ENCODE measurements around the gene CERS3. TPM values are rescaled to one million over a fixed set of nuclear protein-coding genes. Genes with fewer than 3 reads are reported as not detected.

Gene CERS3
- total RNA-seq, 1 experiment from 2014 or later: not detected

GRCh38 chr15:100560323-100560722 lies 31.6 kb upstream of the CERS3 start:
- intact Hi-C loops (cut with micrococcal nuclease; ENCODE audit: unreplicated experiment): no loop called here
- no peaks in the 10 kb centered on the region for H3K27me3 ChIP-seq (replicated peaks; ENCODE audit: insufficient read depth, low read depth, low read length, poor library complexity)
- no peaks in the 10 kb centered on the region for H3K9me3 ChIP-seq (ENCODE audit: low read depth, low read length, poor library complexity, severe bottlenecking)
- BruUV-seq (replicated peaks): no TSS peak
- no peaks in the 10 kb centered on the region for H3K36me3 ChIP-seq (ENCODE audit: insufficient read depth, low read length, poor library complexity, severe bottlenecking)
- ChIA-PET CTCF (no interaction called here), POLR2A (ENCODE audit: low non-redundant PET) (no interaction called here)
- no peak overlapping the region for H3K27ac ChIP-seq (ENCODE audit: low read depth, low read length, poor library complexity, severe bottlenecking)
- TF ChIP-seq EZH2 (IDR thresholded peaks at IDR 0.05; ENCODE audit: borderline replicate concordance, low read depth, low read length, poor library complexity, severe bottlenecking): no peak
- no peak for TF ChIP-seq CTCF (conservative IDR thresholded peaks at IDR 0.05; ENCODE audit: low read depth, low read length)
- H3K4me1 ChIP-seq (ENCODE audit: insufficient read depth, low read length, poor library complexity, severe bottlenecking): no peaks in the 10 kb centered on the region
- H3K4me3 ChIP-seq (ENCODE audit: low read depth, low read length, poor library complexity, severe bottlenecking): no peak overlapping the region
- no peak for DNase-seq (ENCODE audit: low spot score)

- Histone ChIP-seq H3K27me3 (replicated peaks; ENCODE audit: insufficient read depth, low read depth, low read length, poor library complexity) (no peaks in the 10 kb centered on the region), H3K36me3 (ENCODE audit: insufficient read depth, low read length, poor library complexity, severe bottlenecking) (no peaks in the 10 kb centered on the region), H3K27ac (ENCODE audit: low read depth, low read length, poor library complexity, severe bottlenecking) (no peak overlapping the region), H3K4me3 (ENCODE audit: low read depth, low read length, poor library complexity, severe bottlenecking) (no peak overlapping the region), H3K4me1 (ENCODE audit: insufficient read depth, low read length, poor library complexity, severe bottlenecking) (no peaks in the 10 kb centered on the region), H3K9me3 (ENCODE audit: low read depth, low read length, poor library complexity, severe bottlenecking) (no peaks in the 10 kb centered on the region)
- POLR2A ChIA-PET (ENCODE audit: low non-redundant PET): no interaction called here
- BruUV-seq (replicated peaks): no TSS peak
- DNase-seq (ENCODE audit: low spot score): no peak
- CTCF ChIA-PET: no interaction called here
- no peak for TF ChIP-seq EZH2 (IDR thresholded peaks at IDR 0.05; ENCODE audit: borderline replicate concordance, low read depth, low read length, poor library complexity, severe bottlenecking)
- TF ChIP-seq CTCF (conservative IDR thresholded peaks at IDR 0.05; ENCODE audit: low read depth, low read length): no peak
- intact Hi-C loops (cut with micrococcal nuclease; ENCODE audit: unreplicated experiment): no loop called here
Measured at GRCh38 chr15:100559330-100559729, 30.6 kb upstream of the CERS3 start.

DNA sequence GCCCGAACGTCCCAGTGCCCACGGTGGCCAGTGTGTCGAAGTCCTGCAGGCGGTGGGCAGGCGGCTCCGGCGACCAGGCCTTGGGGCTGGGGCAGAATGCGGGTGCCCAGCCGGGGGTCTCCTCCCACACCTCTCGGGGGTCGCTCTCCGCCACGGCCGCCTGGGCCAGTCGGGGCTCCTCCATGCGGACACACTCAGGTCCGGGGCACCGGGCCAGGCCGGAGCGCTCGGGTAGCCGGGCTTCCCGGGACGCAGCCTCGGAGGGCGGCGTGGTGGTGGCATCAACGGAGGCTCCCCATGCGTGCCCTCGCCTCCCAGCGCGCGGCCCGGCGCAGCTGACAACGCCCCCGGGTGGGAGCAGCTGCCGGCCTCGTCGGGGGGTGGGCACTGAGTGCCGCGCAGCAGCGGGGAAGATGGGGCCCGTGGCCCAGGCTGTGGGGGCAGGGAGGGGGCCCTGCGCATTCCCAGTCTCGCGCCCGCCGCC lies 30.1 kb upstream of the CERS3 start:
- Histone ChIP-seq H3K27ac (ENCODE audit: low read depth, low read length, poor library complexity, severe bottlenecking) (no peak overlapping the region), H3K27me3 (replicated peaks; ENCODE audit: insufficient read depth, low read depth, low read length, poor library complexity) (no peaks in the 10 kb centered on the region), H3K4me1 (ENCODE audit: insufficient read depth, low read length, poor library complexity, severe bottlenecking) (no peaks in the 10 kb centered on the region), H3K9me3 (ENCODE audit: low read depth, low read length, poor library complexity, severe bottlenecking) (no peaks in the 10 kb centered on the region), H3K4me3 (ENCODE audit: low read depth, low read length, poor library complexity, severe bottlenecking) (no peak overlapping the region), H3K36me3 (ENCODE audit: insufficient read depth, low read length, poor library complexity, severe bottlenecking) (no peaks in the 10 kb centered on the region)
- POLR2A ChIA-PET (ENCODE audit: low non-redundant PET): no interaction called here
- no TSS peak for BruUV-seq (replicated peaks)
- CTCF ChIA-PET: no interaction called here
- TF ChIP-seq EZH2 (IDR thresholded peaks at IDR 0.05; ENCODE audit: borderline replicate concordance, low read depth, low read length, poor library complexity, severe bottlenecking) (no peak), CTCF (conservative IDR thresholded peaks at IDR 0.05; ENCODE audit: low read depth, low read length) (no peak)
- intact Hi-C loops (cut with micrococcal nuclease; ENCODE audit: unreplicated experiment): no loop called here
- DNase-seq (ENCODE audit: low spot score): no peak

All from A673 (cell line).